Thoracic aorta endothelial cell (primary cell): Measurements from ENCODE around the gene L1TD1. TPM values are rescaled to one million over a fixed set of nuclear protein-coding genes. Genes with fewer than 3 reads are reported as not detected.

Experiments
- total RNA-seq: library from RNA; depleted of rRNA; stranded (reverse); fragments of >200 nt; gene quantifications from 2 replicates; pipeline ENCODE4 v1.2.3, GENCODE V29; 2012

L1TD1 gene, protein sequence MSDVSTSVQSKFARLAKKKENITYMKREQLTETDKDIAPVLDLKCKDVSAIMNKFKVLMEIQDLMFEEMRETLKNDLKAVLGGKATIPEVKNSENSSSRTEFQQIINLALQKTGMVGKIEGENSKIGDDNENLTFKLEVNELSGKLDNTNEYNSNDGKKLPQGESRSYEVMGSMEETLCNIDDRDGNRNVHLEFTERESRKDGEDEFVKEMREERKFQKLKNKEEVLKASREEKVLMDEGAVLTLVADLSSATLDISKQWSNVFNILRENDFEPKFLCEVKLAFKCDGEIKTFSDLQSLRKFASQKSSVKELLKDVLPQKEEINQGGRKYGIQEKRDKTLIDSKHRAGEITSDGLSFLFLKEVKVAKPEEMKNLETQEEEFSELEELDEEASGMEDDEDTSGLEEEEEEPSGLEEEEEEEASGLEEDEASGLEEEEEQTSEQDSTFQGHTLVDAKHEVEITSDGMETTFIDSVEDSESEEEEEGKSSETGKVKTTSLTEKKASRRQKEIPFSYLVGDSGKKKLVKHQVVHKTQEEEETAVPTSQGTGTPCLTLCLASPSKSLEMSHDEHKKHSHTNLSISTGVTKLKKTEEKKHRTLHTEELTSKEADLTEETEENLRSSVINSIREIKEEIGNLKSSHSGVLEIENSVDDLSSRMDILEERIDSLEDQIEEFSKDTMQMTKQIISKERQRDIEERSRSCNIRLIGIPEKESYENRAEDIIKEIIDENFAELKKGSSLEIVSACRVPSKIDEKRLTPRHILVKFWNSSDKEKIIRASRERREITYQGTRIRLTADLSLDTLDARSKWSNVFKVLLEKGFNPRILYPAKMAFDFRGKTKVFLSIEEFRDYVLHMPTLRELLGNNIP
- total RNA-seq = not detected in 2 replicates

DNA sequence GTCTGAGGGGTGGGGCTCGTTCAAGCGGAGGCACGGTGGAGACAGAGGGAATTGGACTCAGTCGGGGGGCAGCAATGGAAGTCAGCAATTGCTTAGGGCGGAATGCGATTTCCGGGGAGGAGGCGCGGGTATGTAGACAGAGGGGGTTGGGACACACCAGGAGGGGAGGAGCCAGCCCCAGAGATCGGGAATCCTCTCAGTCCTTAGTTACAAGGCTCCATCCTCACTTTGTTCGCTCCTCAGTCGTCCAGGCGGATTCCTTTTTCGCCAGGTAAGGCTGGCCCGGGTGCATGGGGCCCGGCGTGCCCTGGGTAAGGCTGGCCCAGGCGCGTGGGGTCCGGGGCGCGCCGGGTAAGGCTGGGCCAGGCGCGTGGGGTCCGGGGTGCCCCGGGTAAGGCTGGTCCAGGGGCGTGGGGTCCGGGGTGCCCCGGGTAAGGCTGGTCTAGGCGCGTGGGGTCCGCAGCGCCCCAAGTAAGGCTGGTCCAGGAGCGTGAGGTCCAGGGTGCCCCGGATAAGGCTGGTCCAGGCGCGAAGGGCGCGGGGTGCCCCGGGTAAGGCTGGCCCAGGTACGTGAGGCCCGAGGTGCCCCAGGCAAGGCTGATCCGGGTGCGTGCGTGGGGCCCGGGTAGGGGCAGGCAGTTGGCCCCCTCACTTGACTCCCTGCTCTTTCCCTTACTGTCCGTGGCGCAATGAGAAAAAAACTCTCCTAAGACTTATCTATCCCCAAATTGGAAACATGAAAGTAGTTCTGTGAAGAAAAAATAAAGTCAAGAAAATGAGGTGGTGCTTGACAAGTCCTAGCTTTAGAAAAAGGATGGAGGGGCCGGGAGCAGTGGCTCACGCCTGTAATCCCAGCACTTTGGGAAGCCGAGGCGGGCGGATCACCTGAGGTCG lies at the start of gene L1TD1:
L1TD1 (plus strand) TSS at position 199 of the 894 bp plus-strand sequence. CDS start 11,780 bp downstream, outside the sequence.

Other genes starting within 250 kb of the L1TD1 start
- gene KANK4, start 124.6 kb downstream of the L1TD1 start, total RNA-seq = not detected in 2 replicates
- gene USP1, start 242.2 kb downstream of the L1TD1 start, total RNA-seq = 62.1 and 72.9 TPM in 2 replicates